NCI-H2081 treated with DMSO at 0.1 percent for 48 hours (cell line): ENCODE results near the gene NRL.
"Not testable (repeated sequence)": the region's sequence is repeated elsewhere in the genome, so short reads cannot be mapped to it uniquely, and the experiment has no call there.

Experiments used
- DNase-seq: peaks from one replicate; lab custom pipeline; 2025; lab: John Stamatoyannopoulos, UW

The NRL gene

GRCh38 chr14:24051789-24052655, 62.7 kb downstream of the NRL start, which contains the start of gene CARMIL3:
Gene CARMIL3, plus strand, starts transcription at chr14:24052009. Its CDS starts 145 bp downstream, at chr14:24052154.
- DNase-seq: no peak

- DNase-seq: no peak
These were observed 63.5 kb downstream of the NRL start for GRCh38 chr14:24051176-24051788.

- not testable (repeated sequence) for DNase-seq
These were observed 64.0 kb downstream of the NRL start for GRCh38 chr14:24050753-24051152.

DNA sequence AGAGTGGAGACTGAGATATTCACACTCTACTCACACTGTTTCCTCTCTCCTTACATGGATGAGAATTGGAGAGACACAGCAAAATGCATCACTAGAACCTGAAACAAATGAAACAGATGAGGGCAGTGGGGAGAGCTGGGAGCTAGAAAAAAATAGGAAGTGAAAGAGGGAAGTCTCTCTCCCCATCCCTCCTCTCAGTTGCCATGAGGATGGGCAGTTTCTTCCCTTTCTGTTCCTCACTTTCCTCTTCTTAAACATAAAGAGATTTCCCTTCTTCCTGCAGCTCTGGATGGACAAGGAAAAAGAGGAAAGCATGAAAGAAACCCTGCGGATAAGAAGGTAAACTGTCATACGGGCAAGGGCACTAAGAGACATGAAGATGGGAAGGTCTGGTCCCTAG, 65.7 kb downstream of the NRL start:
- DNase-seq: not testable (repeated sequence)

DNA sequence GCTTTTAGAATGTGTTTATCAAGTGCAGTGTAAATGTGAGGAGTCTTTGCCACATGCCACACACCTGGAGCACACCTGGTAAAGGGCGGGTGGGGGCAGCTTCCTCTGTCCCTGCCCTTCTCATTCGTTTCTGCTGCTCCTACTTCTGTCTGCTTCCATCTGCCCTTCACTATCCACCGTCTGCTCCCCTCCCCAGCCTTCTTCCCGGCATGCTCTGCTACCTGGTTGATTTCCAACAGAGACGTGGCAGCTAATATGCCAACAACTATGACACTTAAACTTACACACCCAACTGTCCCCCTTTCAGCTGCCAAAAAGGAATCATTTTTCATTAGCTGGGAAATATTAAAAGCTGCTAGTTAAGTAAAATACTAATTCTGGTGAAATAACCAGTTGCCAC, 72.0 kb downstream of the NRL start:
- no peak for DNase-seq

GRCh38 chr14:24040692-24041091, 74.1 kb downstream of the NRL start:
- no peak for DNase-seq

- no peak for DNase-seq
These were observed 76.1 kb downstream of the NRL start for GRCh38 chr14:24038686-24039085.

- no peak for DNase-seq
These were observed 77.1 kb downstream of the NRL start for GRCh38 chr14:24037658-24038037.

DNA sequence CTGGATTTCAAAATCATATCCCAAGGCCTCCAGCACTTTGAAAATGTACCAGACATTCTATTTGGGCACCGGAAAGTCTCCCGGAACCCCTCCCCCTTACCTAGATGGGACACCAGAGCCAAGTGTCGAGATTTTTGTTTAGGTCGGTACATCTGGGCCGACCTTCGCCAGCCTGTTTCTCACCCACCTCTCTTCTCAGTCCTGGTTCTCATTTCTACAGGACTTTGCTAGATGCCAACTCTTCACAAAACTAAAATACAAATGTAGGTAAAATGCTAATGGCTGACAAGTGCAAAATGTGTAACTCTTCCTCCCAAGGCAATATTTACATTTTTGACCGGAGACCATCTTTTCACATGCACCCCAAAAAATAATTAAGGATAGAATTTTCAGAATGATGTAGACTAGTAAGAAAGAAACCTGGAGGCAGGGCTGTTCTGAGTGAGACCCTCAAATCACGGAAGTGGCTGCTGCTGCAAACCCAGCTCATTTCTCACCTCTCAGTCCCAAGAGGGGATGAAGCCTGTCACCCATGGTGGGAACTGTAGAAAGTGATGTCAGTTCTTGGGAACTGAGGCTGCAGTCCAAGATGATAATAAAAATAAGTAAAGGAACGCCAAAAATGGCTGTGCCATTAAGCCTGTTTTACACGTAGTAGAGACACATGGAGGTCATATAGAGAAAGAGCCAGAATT, 77.6 kb downstream of the NRL start:
- not testable (repeated sequence) for DNase-seq

DNA sequence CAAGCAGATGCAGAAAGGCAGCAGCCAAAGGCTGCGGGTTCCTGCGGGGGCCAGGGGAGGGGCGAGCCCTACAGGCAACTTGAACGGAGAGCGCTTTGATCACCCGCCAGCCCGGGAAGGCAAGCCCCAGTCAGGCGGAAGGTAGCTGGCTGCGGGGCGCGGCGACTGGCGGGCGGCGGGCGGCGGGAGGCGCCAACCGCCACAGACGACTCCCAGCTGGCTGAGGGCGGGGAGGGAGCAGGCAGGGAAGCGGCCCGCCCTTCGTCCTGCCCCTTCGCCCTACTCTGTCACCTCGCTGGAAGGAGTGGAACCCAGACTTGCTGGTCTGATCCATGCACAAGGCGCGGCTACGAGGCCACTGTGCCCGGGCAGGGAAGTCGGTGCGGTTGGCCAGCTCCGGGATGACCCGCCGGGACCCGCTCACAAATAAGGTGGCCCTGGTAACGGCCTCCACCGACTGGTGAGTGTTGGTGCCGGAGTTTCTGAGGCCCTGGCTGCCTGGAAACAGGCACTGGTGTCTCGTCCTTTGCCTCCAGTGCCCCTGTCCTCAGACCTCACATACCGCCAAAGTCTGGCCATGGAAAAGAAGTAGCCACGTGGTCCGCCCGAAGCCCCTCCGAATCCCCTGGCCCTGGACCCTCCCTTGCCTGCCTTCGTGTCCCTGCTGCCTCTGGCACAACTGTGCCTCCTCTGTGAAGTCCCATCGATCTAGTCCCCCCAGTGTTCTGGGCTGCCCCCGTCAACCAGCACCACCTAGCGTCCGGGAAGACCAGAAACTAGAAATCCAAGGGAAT, 78.4 kb downstream of the NRL start:
- no peak for DNase-seq

DNA sequence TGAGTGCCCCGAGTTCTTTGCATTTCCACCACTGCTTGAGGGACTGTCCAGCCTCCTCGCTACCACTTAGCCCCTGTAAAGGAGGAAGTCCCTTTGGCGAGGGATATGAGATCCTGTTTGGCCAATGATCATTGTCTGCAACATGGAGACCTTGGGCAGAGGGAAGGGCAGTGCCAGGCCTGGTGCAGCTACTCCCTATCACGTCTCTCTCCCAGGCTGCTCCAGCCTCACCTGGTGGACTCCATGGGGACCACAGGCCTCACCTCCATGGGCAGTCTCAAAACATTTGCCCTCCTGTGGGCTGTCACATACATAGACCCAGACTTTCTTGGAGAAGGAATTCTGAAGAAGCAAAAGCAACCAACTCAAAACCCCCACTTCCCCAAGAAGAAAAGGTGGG, 79.0 kb downstream of the NRL start:
- DNase-seq: not testable (repeated sequence)

DNA sequence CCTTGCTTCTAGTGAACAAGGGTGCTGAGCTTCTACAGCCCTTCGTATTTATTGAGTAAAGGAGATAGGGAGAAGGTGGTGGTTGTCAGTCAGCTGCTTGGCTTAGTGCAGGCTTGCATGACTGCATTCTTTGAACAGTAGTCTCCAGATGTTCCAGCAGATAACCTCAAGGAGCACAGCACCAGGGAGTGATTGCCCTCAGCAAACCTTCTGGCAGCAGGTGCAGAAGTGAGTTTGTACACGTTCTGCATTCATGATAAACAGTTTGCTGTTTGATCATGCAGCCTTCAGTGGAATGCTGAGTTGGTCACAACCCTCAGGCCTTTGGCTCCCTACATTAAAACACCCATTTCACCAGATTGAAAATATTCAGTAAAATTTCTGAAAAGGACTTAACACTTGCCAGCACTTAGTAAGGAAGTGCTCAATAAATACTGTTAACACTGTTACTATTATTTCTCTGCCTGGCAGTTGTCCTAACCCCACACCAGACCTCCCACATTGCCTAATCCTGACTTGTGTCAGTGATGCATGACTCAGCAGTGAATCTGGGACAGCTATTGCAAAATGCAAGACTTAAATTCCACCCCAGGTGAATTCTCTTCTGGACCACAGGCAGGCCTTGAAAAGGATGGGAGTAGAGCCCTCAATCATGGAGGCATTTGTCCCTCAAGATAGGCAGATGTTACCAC, 81.9 kb downstream of the NRL start:
- no peak for DNase-seq

GRCh38 chr14:24031331-24031730, 83.4 kb downstream of the NRL start:
- not testable (repeated sequence) for DNase-seq

GRCh38 chr14:24029687-24030086, 85.1 kb downstream of the NRL start:
- DNase-seq: not testable (repeated sequence)
